ENCODE data around the gene PCBP3. TPM values are rescaled to one million over a fixed set of nuclear protein-coding genes. Genes with fewer than 3 reads are reported as not detected.

The PCBP3 gene
- total RNA-seq, 6 experiments from 2014 or later = 0.37 to 1.5 (median 0.69) TPM

DNA sequence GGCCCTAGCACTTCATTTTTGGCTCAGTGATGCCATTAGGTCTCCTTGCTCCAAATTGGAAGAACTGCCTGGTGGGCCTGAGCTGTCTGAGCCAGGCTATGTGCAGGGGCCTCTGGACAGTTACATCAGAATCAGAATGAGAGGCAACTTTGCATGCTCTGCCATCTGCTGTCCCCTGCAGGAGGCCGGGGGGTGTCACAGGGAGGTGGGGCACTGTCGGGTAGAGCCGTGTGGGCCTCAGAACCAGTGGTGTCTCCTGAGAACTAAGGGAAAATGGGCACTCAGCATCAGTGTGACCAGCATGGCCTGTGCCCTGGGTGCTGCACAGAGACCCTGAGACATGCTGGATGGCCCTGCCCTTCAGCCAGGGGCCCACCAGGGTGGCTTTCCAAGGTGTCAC, 291.0 kb downstream of the PCBP3 start:
- Histone ChIP-seq H3K27ac (no peak overlapping the region), H3K27me3 (no peaks in the 10 kb centered on the region), H3K4me1 (no peaks in the 10 kb centered on the region), H3K4me3 (no peak overlapping the region), H3K9me3 (no peaks in the 10 kb centered on the region), H3K36me3 (no peaks in the 10 kb centered on the region)
- intact Hi-C loops (cut with DNase I) = no loop called here
- WGBS (ENCODE audit: insufficient coverage, low coverage, low lambda C conversion rate, missing lambda C conversion rate) = no CpG with 5 or more reads among the region's 3 CpGs
- ATAC-seq (no peak), DNase-seq (no peak)
- TF ChIP-seq, protein P1, sequence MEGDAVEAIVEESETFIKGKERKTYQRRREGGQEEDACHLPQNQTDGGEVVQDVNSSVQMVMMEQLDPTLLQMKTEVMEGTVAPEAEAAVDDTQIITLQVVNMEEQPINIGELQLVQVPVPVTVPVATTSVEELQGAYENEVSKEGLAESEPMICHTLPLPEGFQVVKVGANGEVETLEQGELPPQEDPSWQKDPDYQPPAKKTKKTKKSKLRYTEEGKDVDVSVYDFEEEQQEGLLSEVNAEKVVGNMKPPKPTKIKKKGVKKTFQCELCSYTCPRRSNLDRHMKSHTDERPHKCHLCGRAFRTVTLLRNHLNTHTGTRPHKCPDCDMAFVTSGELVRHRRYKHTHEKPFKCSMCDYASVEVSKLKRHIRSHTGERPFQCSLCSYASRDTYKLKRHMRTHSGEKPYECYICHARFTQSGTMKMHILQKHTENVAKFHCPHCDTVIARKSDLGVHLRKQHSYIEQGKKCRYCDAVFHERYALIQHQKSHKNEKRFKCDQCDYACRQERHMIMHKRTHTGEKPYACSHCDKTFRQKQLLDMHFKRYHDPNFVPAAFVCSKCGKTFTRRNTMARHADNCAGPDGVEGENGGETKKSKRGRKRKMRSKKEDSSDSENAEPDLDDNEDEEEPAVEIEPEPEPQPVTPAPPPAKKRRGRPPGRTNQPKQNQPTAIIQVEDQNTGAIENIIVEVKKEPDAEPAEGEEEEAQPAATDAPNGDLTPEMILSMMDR (IDR thresholded peaks at IDR 0.05) = no peak
- TF ChIP-seq POLR2A (IDR thresholded peaks at IDR 0.05) = no peak

GRCh38 chr21:45935628-45936027, 292.1 kb downstream of the PCBP3 start:
- Histone ChIP-seq H3K27me3 (no peaks in the 10 kb centered on the region), H3K4me1 (no peaks in the 10 kb centered on the region), H3K27ac (no peak overlapping the region), H3K9me3 (no peaks in the 10 kb centered on the region), H3K4me3 (no peak overlapping the region), H3K36me3 (no peaks in the 10 kb centered on the region)
- no peak for DNase-seq
- intact Hi-C loops (cut with DNase I) = no loop called here
- TF ChIP-seq POLR2A (IDR thresholded peaks at IDR 0.05) = no peak
- TF ChIP-seq, protein P1 (IDR thresholded peaks at IDR 0.05) = no peak
- no peak for ATAC-seq
- WGBS (ENCODE audit: insufficient coverage, low coverage, low lambda C conversion rate, missing lambda C conversion rate) = 65% methylated on average over 3 of the region's 3 CpGs

DNA sequence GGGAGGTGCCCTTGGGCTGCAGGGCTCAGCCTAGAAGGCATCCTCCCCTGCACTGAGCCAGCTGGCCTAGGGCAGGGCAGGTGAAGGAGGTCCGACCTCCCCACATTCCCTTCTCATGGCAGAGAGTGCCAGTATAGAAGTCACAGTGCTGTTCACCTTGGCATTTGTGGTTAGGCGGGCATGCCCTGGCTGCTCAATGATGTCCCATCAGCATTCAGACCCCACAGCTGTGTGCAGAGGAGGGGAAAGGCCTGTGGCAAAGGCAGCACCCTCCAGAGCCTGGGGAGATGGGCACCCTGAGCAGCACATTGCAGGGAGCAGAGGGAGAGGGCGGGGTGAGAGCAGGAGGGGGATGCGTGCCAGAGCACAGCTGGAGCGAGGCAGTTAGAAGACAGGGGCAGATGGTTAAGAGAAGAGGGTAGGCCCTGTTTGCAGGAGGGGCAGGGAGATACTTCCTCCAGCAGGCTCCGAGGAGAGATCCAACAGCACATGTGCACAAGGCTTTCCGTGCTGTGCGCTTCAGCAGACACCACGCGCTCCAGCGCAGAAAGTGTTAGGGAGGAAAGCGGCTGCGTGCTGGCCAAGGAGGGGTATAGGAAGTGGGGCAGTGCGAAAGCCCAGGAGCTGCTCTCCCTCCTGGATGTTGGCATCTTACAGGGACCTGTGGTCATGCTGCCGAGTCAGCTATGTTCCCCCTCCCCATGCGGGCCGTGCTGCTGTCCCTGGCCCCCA, 294.4 kb downstream of the PCBP3 start:
- Histone ChIP-seq H3K9me3 (no peaks in the 10 kb centered on the region), H3K36me3 (no peaks in the 10 kb centered on the region), H3K27me3 (no peaks in the 10 kb centered on the region), H3K27ac (no peak overlapping the region), H3K4me1 (no peaks in the 10 kb centered on the region), H3K4me3 (no peak overlapping the region)
- intact Hi-C loops (cut with DNase I) = no loop called here
- ATAC-seq = no peak
- WGBS (ENCODE audit: insufficient coverage, low coverage, low lambda C conversion rate, missing lambda C conversion rate) = 70% methylated on average over 8 of the region's 17 CpGs
- TF ChIP-seq, protein P1 (IDR thresholded peaks at IDR 0.05) = no peak
- no peak for TF ChIP-seq POLR2A (IDR thresholded peaks at IDR 0.05)
- DNase-seq = no peak

DNA sequence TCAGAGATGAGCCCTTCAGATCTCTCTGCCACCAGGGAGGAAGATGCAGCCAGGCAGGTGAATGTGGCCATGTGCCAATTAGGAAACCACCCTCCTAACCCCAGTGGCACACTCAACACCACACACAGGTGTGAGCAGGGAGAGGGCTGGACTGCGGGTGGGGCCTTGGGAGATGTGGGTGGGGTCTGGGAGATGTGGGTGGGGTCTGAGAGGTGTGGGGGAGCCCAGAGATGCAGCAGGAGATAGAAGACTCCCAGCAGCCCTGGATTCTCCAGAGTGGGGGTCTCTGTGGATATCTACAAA, 294.9 kb downstream of the PCBP3 start:
- TF ChIP-seq, protein P1 (IDR thresholded peaks at IDR 0.05) = no peak
- no peak for TF ChIP-seq POLR2A (IDR thresholded peaks at IDR 0.05)
- no peaks in the 10 kb centered on the region for H3K9me3 ChIP-seq

More for the DNA sequence above, 294.9 kb downstream of the PCBP3 start:
- no peak overlapping the region for H3K27ac ChIP-seq
- no peak overlapping the region for H3K4me3 ChIP-seq
- ATAC-seq (no peak), DNase-seq (no peak)
- no peaks in the 10 kb centered on the region for H3K36me3 ChIP-seq
- no peaks in the 10 kb centered on the region for H3K27me3 ChIP-seq
- H3K4me1 ChIP-seq = no peaks in the 10 kb centered on the region
- intact Hi-C loops (cut with DNase I) = no loop called here
- 100% methylated on average over 1 of the region's 1 CpG for WGBS (ENCODE audit: insufficient coverage, low coverage, low lambda C conversion rate, missing lambda C conversion rate)

Data from right lobe of liver (tissue), 6 donors.